HL-60 (cell line): Measurements from ENCODE around the gene EPPIN.

ENCODE experiments used
- DNase-seq, 2 experiments: peaks; one replicate each; pipeline ENCODE4 v3.0.0-alpha.2; 2010 to 2020; ENCODE audit warnings: low read depth in 1 of 2, low spot score in 1 of 2
- H3K27ac ChIP-seq: fragments of 250-450 bp; sonication (Bioruptor Pico); replicated peaks from 2 replicates; pipeline ENCODE4 v1.5.1; 2020; ENCODE audit warnings: mild to moderate bottlenecking, moderate library complexity
- H3K27me3 ChIP-seq: fragments of 250-450 bp; sonication (Bioruptor Pico); 2 replicates; pipeline ENCODE4 v1.5.1; 2021; ENCODE audit warnings: mild to moderate bottlenecking, moderate library complexity; ENCODE audit not compliant: insufficient read depth, poor library complexity, severe bottlenecking
- H3K4me3 ChIP-seq: replicated peaks from 2 replicates; pipeline ENCODE4 v1.5.1; 2011; ENCODE audit warnings: mild to moderate bottlenecking, control low read depth, low read length; ENCODE audit not compliant: insufficient read depth
- CTCF ChIP-seq: IDR thresholded peaks from one replicate; pipeline ENCODE4 v1.5.1; 2011; ENCODE audit warnings: low read length, control low read depth, inconsistent platforms; ENCODE audit not compliant: insufficient read depth
- GABPA ChIP-seq: IDR thresholded peaks from 2 replicates; pipeline ENCODE4 v1.6.1; 2012; ENCODE audit warnings: low read depth
- POLR2AphosphoS5 ChIP-seq: IDR thresholded peaks from 2 replicates; pipeline ENCODE4 v1.6.1; 2012; ENCODE audit warnings: low read depth
- SPI1 ChIP-seq: IDR thresholded peaks from 2 replicates; pipeline ENCODE4 v1.6.1; 2012; ENCODE audit warnings: low read depth, mild to moderate bottlenecking, borderline replicate concordance
- TF ChIP-seq, protein P1 (sequence below): IDR thresholded peaks from 2 replicates; pipeline ENCODE4 v1.6.1; 2012; ENCODE audit warnings: low read depth; ENCODE audit not compliant: insufficient replicate concordance

Gene EPPIN

GRCh38 chr20:45564760-45565276 lies 17.6 kb upstream of the EPPIN start:
- no peak overlapping the region for H3K27ac ChIP-seq
- no peak for TF ChIP-seq SPI1
- TF ChIP-seq GABPA: no peak
- no peak for TF ChIP-seq POLR2AphosphoS5
- TF ChIP-seq CTCF: no peak
- TF ChIP-seq, protein P1, sequence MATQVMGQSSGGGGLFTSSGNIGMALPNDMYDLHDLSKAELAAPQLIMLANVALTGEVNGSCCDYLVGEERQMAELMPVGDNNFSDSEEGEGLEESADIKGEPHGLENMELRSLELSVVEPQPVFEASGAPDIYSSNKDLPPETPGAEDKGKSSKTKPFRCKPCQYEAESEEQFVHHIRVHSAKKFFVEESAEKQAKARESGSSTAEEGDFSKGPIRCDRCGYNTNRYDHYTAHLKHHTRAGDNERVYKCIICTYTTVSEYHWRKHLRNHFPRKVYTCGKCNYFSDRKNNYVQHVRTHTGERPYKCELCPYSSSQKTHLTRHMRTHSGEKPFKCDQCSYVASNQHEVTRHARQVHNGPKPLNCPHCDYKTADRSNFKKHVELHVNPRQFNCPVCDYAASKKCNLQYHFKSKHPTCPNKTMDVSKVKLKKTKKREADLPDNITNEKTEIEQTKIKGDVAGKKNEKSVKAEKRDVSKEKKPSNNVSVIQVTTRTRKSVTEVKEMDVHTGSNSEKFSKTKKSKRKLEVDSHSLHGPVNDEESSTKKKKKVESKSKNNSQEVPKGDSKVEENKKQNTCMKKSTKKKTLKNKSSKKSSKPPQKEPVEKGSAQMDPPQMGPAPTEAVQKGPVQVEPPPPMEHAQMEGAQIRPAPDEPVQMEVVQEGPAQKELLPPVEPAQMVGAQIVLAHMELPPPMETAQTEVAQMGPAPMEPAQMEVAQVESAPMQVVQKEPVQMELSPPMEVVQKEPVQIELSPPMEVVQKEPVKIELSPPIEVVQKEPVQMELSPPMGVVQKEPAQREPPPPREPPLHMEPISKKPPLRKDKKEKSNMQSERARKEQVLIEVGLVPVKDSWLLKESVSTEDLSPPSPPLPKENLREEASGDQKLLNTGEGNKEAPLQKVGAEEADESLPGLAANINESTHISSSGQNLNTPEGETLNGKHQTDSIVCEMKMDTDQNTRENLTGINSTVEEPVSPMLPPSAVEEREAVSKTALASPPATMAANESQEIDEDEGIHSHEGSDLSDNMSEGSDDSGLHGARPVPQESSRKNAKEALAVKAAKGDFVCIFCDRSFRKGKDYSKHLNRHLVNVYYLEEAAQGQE: no peak
- H3K4me3 ChIP-seq: no peak overlapping the region
- no peaks in the 10 kb centered on the region for H3K27me3 ChIP-seq
- DNase-seq: no peak

DNA sequence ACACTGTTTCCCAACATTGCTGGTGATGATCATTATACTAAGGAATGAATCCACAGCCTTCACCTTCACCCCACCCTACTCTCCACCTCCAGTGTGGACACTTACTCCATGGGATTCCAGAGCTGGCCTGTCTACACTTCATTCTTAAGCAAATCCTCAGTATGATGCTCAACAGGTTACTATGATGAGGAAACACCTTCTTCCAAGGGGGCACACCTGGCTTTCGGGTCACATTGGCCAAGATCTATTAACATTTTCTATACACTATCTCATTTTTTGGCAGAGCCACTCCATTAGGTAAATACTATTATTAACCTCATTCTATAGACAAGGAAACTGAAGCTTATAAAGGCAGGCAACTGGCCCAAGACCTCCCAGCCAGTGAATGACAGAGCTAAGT lies 8.0 kb upstream of the EPPIN start:
- Histone ChIP-seq H3K27ac (no peak overlapping the region), H3K27me3 (no peaks in the 10 kb centered on the region), H3K4me3 (no peak overlapping the region)
- TF ChIP-seq GABPA (no peak), CTCF (no peak), POLR2AphosphoS5 (no peak), SPI1 (no peak)
- TF ChIP-seq, protein P1: no peak
- no peak for DNase-seq

GRCh38 chr20:45552456-45552855 lies 5.3 kb upstream of the EPPIN start:
- no peak for DNase-seq
- H3K4me3 ChIP-seq: no peak overlapping the region

More at GRCh38 chr20:45552456-45552855, 5.3 kb upstream of the EPPIN start:
- no peak overlapping the region for H3K27ac ChIP-seq
- no peak for TF ChIP-seq SPI1
- TF ChIP-seq, protein P1: no peak
- no peak for TF ChIP-seq POLR2AphosphoS5
- TF ChIP-seq CTCF: no peak
- TF ChIP-seq GABPA: no peak
- no peaks in the 10 kb centered on the region for H3K27me3 ChIP-seq
